PC-3 (cell line): ENCODE measurements around the gene CABLES1. TPM values are rescaled to one million over a fixed set of nuclear protein-coding genes. Genes with fewer than 3 reads are reported as not detected.

ENCODE experiments used
- ATAC-seq: fragments of 200-7000 bp; cut with Tn5 transposase; 2 replicates; pipeline ENCODE4 v1.9.1; 2020; ENCODE audit warnings: mild to moderate bottlenecking, moderate library complexity
- BruUV-seq: library from RNA; stranded (reverse); fragments of 400-500 nt; replicated peaks from 2 replicates; lab custom pipeline; 2021; lab: Mats Ljungman, UMichigan
- CTCF ChIA-PET: fragments of 300-600 bp; sonication (Branson Sonifier 250); formaldehyde crosslinking; loops from one replicate; lab custom pipeline; 2022; ENCODE audit warnings: antibody characterized with exemption; lab: Charles Lee
- POLR2A ChIA-PET: fragments of 300-600 bp; sonication (Branson Sonifier 250); formaldehyde crosslinking; loops from one replicate; lab custom pipeline; 2022; ENCODE audit warnings: antibody characterized with exemption; ENCODE audit not compliant: unreplicated experiment; lab: Charles Lee
- DNase-seq: peaks from one replicate; pipeline ENCODE4 v3.0.0-alpha.2; 2015
- H2AFZ ChIP-seq: fragments of 300-600 bp; sonication (generic); 2 replicates; pipeline ENCODE4 v1.6.0; 2016; ENCODE audit warnings: antibody characterized with exemption, low read length
- H3F3A ChIP-seq: fragments of 300-600 bp; sonication (generic); one replicate; pipeline ENCODE4 v1.6.0; 2017; ENCODE audit warnings: antibody characterized with exemption, low read length, control low read depth, mild to moderate bottlenecking; ENCODE audit not compliant: unreplicated experiment
- H3K27ac ChIP-seq: fragments of 300-600 bp; sonication (generic); 2 replicates; pipeline ENCODE4 v1.5.1; 2016; ENCODE audit warnings: mild to moderate bottlenecking, low read length
- H3K27me3 ChIP-seq: fragments of 300-600 bp; sonication (generic); 2 replicates; pipeline ENCODE4 v1.6.1; 2016; ENCODE audit warnings: low read length, mixed read lengths
- H3K36me3 ChIP-seq: fragments of 300-600 bp; sonication (generic); 2 replicates; pipeline ENCODE4 v1.6.1; 2016; ENCODE audit warnings: low read depth, mixed run types, low read length, mixed read lengths
- H3K4me1 ChIP-seq: fragments of 300-600 bp; sonication (generic); 2 replicates; pipeline ENCODE4 v1.5.1; 2016; ENCODE audit warnings: low read length; ENCODE audit not compliant: insufficient read depth
- H3K4me2 ChIP-seq: fragments of 300-600 bp; sonication (generic); 2 replicates; pipeline ENCODE4 v1.6.0; 2016; ENCODE audit warnings: low read length
- H3K4me3 ChIP-seq: fragments of 300-600 bp; sonication (generic); 2 replicates; pipeline ENCODE4 v1.5.1; 2016; ENCODE audit warnings: mild to moderate bottlenecking, low read length, mixed read lengths
- H3K79me2 ChIP-seq: fragments of 300-600 bp; sonication (generic); 2 replicates; pipeline ENCODE4 v1.6.1; 2017; ENCODE audit warnings: low read length, mixed read lengths
- H3K9ac ChIP-seq: fragments of 300-600 bp; sonication (generic); 2 replicates; pipeline ENCODE4 v1.6.0; 2016; ENCODE audit warnings: mild to moderate bottlenecking, low read length
- H3K9me2 ChIP-seq: fragments of 300-600 bp; sonication (generic); replicated peaks from 2 replicates; pipeline ENCODE4 v1.6.1; 2016; ENCODE audit warnings: mixed run types, low read length, mixed read lengths
- H3K9me3 ChIP-seq: fragments of 300-600 bp; sonication (generic); 2 replicates; pipeline ENCODE4 v1.6.1; 2016; ENCODE audit warnings: low read length, mixed read lengths
- H4K20me1 ChIP-seq: fragments of 300-600 bp; sonication (generic); 2 replicates; pipeline ENCODE4 v1.6.1; 2016; ENCODE audit warnings: low read length, mixed read lengths
- EZH2 ChIP-seq: fragments of 300-600 bp; sonication (generic); IDR thresholded peaks from one replicate; pipeline ENCODE4 v1.6.1; 2017; ENCODE audit warnings: antibody characterized with exemption, mild to moderate bottlenecking, low read length; ENCODE audit not compliant: unreplicated experiment
- EZH2phosphoT487 ChIP-seq: fragments of 300-600 bp; sonication (generic); IDR thresholded peaks from 2 replicates; pipeline ENCODE4 v1.6.1; 2018; ENCODE audit warnings: mild to moderate bottlenecking, antibody characterized with exemption, low read length, borderline replicate concordance
- intact Hi-C: fragments of 100-400 bp; cut with micrococcal nuclease; formaldehyde crosslinking; loops from 2 replicates; pipeline ENCODE4 v1.9.0; 2023
- total RNA-seq: library from RNA; depleted of rRNA; stranded (reverse); fragments of >200 nt; gene quantifications from 2 replicates; pipeline ENCODE4 v1.2.3, GENCODE V29; 2014
- TF ChIP-seq, protein P1 (sequence below): fragments of 300-600 bp; sonication (generic); conservative IDR thresholded peaks from 2 replicates; pipeline ENCODE4 v1.5.1; 2017; ENCODE audit warnings: antibody characterized with exemption, low read depth, mild to moderate bottlenecking, low read length

The CABLES1 gene
- total RNA-seq, 1 experiment from 2014 or later, result 18.6 TPM

DNA sequence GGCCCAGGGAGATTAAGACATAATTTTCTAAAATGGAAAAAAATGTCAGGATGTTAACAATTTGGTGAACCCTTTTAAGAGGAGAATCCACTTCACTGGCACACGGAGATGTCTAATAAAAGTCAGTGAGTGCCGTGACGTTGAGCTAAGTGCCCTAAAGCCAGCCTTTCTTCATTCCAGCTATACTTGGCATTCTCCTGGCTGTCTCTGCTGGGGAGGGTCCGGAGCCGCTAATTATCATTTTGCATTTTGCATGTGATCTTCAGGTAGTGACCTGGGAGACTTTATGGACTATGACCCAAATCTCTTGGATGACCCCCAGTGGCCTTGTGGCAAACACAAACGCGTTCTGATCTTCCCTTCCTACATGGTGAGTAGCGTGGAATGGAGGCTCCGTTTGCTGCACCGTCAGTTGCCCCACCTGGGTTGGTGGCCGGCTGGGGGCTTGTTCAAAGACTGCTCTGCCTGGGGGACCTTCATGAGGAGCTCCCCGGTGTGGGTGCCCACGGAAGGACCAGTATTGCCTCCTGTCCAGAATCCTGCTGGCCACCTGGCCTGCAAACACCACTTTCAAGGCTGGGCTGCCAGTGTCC is 101.7 kb downstream of the CABLES1 start:
- no peaks in the 10 kb centered on the region for H3K79me2 ChIP-seq
- intact Hi-C loops, result no loop called here
- H3K4me3 ChIP-seq, result no peak overlapping the region
- H3K9ac ChIP-seq, result no peak overlapping the region
- no peak overlapping the region for H2AFZ ChIP-seq
- H3K36me3 ChIP-seq, result no peaks in the 10 kb centered on the region
- CTCF ChIA-PET, result no interaction called here
- H3K4me1 ChIP-seq, result peaks cover 2% of the 10 kb centered on the region
- no peak for TF ChIP-seq EZH2phosphoT487
- no peak for TF ChIP-seq EZH2
- TF ChIP-seq, protein P1, sequence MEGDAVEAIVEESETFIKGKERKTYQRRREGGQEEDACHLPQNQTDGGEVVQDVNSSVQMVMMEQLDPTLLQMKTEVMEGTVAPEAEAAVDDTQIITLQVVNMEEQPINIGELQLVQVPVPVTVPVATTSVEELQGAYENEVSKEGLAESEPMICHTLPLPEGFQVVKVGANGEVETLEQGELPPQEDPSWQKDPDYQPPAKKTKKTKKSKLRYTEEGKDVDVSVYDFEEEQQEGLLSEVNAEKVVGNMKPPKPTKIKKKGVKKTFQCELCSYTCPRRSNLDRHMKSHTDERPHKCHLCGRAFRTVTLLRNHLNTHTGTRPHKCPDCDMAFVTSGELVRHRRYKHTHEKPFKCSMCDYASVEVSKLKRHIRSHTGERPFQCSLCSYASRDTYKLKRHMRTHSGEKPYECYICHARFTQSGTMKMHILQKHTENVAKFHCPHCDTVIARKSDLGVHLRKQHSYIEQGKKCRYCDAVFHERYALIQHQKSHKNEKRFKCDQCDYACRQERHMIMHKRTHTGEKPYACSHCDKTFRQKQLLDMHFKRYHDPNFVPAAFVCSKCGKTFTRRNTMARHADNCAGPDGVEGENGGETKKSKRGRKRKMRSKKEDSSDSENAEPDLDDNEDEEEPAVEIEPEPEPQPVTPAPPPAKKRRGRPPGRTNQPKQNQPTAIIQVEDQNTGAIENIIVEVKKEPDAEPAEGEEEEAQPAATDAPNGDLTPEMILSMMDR, result no peak
- BruUV-seq, result no TSS peak
- ATAC-seq (no peak), DNase-seq (no peak)
- H3K9me2 ChIP-seq, result no peaks in the 10 kb centered on the region
- no peaks in the 10 kb centered on the region for H3F3A ChIP-seq
- H3K4me2 ChIP-seq, result no peak overlapping the region
- POLR2A ChIA-PET, result interaction anchor here (0.6 kb wide), 1 partner anchor 103 kb away, joined by 3 read pairs; no protein-coding TSS in a partner anchor
- H3K9me3 ChIP-seq, result no peaks in the 10 kb centered on the region
- H3K27me3 ChIP-seq, result no peaks in the 10 kb centered on the region
- H4K20me1 ChIP-seq, result no peaks in the 10 kb centered on the region
- no peak overlapping the region for H3K27ac ChIP-seq

DNA sequence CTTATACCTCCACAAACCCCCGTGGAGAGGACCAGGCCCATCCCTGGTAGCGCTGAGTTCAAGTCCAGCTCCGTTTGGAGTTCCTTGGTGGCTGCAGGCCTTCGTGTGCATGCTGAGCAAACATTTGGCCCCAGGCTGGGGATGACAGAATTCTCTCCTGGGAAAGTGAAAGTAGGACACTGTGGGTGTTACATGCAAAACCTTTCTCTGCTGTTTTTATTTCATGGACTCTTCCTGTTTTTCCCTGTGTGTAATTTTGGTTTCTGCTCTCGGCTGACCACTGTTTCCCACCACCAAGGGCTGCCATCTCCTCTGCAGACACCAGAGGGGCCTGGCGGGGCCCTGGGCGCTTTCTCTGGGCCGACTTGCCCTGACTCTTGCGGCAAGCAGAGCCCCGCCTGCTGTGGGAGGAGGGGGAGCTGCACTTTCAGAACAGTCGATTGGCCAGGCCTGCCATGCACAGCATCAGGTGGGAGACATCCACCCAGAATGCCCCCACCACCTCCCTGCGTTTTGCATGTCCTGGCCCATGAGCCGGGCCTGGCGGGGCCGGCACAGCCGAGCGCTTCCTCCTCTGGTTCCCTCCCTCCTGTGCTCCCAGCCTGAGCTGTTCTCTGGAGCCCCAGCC is 102.4 kb downstream of the CABLES1 start:
- no TSS peak for BruUV-seq
- intact Hi-C loops, result no loop called here
- Histone ChIP-seq H3K9ac (no peak overlapping the region), H3F3A (no peaks in the 10 kb centered on the region), H2AFZ (no peak overlapping the region), H3K4me3 (no peak overlapping the region), H3K9me3 (no peaks in the 10 kb centered on the region), H3K36me3 (no peaks in the 10 kb centered on the region), H3K4me2 (no peak overlapping the region), H3K4me1 (no peaks in the 10 kb centered on the region), H3K27me3 (no peaks in the 10 kb centered on the region), H4K20me1 (no peaks in the 10 kb centered on the region), H3K9me2 (no peaks in the 10 kb centered on the region), H3K27ac (no peak overlapping the region), H3K79me2 (no peaks in the 10 kb centered on the region)
- ChIA-PET POLR2A (interaction anchor here (0.6 kb wide), 1 partner anchor 103 kb away, joined by 3 read pairs; no protein-coding TSS in a partner anchor), CTCF (no interaction called here)
- TF ChIP-seq EZH2 (no peak), EZH2phosphoT487 (no peak)
- TF ChIP-seq, protein P1, result no peak
- no peak for DNase-seq
- ATAC-seq, result peak; percentile 66

DNA sequence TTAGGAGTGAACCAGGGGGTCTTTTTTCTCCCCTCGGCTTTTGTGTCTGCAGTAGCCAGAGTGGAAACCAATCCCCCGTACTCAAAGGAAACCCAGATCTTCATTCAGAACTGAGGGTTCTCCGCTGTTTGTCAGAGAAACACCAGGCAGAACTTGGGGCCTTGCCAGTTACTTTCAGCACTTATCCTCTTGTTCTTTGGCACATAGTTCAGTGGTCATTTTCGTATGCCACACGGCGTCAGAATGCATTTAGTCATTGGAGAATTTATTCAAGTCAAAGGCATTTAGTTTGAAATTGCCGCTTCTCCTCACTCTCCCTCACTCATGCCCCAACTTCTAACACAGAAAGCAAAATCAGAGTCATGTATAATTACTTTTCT is 102.9 kb downstream of the CABLES1 start:
- ATAC-seq, result no peak
- no peak for DNase-seq
- CTCF ChIA-PET, result no interaction called here

More for the DNA sequence above, 102.9 kb downstream of the CABLES1 start:
- no peaks in the 10 kb centered on the region for H3K36me3 ChIP-seq
- no peaks in the 10 kb centered on the region for H3F3A ChIP-seq
- H3K4me3 ChIP-seq, result no peak overlapping the region
- no peak overlapping the region for H3K9ac ChIP-seq
- no peaks in the 10 kb centered on the region for H4K20me1 ChIP-seq
- H3K27ac ChIP-seq, result no peak overlapping the region
- no TSS peak for BruUV-seq
- H3K4me2 ChIP-seq, result no peak overlapping the region
- POLR2A ChIA-PET, result no interaction called here
- H3K9me2 ChIP-seq, result no peaks in the 10 kb centered on the region
- TF ChIP-seq EZH2phosphoT487, result no peak
- no peak for TF ChIP-seq EZH2
- TF ChIP-seq, protein P1, result no peak
- H3K27me3 ChIP-seq, result no peaks in the 10 kb centered on the region
- H3K79me2 ChIP-seq, result no peaks in the 10 kb centered on the region
- H3K9me3 ChIP-seq, result no peaks in the 10 kb centered on the region
- intact Hi-C loops, result no loop called here
- no peaks in the 10 kb centered on the region for H3K4me1 ChIP-seq
- H2AFZ ChIP-seq, result no peak overlapping the region
